Stimulated activated CD4-positive, alpha-beta T cell treated with anti-CD3 and anti-CD28 coated beads, Interleukin-2, amount 100 ng/mL, for 4 hours (primary cell): ENCODE results near the gene TXLNB.
"Not testable (repeated sequence)": the region's sequence is repeated elsewhere in the genome, so short reads cannot be mapped to it uniquely, and the experiment has no call there.

Experiments
- DNase-seq: peaks from one replicate; pipeline ENCODE4 v3.0.0-alpha.2; 2020; ENCODE audit warnings: low read depth

TXLNB gene

GRCh38 chr6:139308936-139309603, 17.3 kb upstream of the TXLNB start:
- DNase-seq, result no peak

DNA sequence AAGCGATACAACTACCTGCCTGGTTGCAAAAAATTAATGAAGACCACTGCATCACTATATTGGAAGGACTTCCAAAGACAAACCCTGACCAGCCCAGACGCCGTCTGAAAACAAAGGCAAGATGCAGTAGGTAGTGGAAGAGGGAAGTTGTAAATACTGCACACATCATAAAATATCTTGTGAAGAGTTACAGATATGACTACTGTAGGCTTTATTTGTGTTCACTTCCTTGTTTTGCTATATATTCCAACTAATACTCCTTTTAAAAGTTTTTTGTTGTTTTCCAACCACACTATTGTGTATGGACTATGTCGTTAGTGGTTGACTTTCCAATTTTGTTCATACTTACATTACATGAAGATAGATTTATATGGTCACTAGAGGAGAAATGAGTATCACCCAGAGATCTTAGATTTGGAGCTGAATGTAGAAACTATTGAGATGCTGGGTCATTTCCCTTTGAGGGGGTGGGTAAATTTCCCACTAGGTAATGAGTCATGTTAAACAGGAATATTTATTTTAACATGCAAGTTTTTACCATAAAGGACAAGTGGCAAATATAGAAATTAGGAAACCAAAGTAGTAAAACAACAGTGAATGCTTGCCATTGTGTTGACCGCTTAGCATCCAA, 16.6 kb upstream of the TXLNB start:
- DNase-seq, result no peak

- DNase-seq, result no peak
These were observed 14.6 kb upstream of the TXLNB start for GRCh38 chr6:139306291-139306981.

DNA sequence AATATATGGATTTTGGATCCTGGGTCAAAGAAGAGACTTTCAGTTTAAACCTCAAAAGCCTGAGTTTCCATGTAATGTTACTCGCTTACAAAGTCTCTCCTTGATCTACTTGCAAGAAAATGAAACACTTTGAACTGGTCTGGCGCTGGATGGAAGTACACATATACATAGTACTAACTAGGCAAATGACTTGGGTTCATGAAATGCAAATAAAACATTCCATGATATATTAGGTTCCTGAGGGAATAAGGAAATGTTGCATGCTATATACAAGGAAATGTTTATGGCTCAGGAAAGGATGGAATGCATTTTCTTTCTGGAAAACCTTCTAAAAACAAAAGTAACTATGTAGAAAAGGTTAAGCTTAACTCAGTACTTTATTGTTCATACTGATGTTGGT, 11.4 kb upstream of the TXLNB start:
- no peak for DNase-seq

DNA sequence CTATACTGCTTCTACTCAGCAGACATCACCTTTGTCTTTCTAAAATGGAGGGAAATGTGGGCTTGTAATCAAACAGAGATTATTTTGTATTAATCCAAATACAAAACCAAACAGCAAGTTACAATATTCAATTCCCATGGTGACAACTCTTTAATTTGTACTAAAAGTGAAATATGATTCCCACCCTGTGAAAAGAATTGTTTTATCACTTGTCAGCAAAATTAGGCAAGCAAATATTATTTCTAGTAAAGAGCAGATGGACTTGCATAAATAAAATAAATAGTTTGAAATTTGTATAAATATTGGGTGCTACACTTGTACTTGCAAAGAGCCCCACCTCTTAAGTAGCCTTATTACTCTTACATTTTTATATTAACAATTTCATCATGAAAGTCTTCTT, 6.1 kb upstream of the TXLNB start:
- DNase-seq, result no peak

DNA sequence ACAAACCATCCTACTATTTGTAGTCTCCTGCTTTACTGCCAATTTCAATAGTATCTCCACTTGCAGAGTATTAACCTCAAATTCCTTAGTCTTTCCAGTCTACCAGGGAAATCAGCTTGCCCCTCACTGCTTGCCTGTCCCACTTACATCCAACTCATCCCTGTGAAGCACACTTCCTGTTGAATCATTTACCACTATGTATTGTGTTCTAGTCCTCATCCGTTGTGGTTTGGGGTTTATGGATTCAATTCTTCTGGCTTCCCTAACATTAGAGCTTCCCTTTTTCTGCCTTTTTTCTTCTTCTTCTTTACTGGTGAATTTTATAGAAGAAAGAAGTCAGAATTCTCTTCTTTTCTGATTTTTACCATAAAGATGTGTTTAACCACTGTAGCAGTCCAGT, 5.1 kb upstream of the TXLNB start:
- DNase-seq, result no peak

GRCh38 chr6:139295901-139296300, 4.1 kb upstream of the TXLNB start:
- DNase-seq, result no peak

GRCh38 chr6:139294090-139294489, 2.3 kb upstream of the TXLNB start:
- DNase-seq, result no peak

DNA sequence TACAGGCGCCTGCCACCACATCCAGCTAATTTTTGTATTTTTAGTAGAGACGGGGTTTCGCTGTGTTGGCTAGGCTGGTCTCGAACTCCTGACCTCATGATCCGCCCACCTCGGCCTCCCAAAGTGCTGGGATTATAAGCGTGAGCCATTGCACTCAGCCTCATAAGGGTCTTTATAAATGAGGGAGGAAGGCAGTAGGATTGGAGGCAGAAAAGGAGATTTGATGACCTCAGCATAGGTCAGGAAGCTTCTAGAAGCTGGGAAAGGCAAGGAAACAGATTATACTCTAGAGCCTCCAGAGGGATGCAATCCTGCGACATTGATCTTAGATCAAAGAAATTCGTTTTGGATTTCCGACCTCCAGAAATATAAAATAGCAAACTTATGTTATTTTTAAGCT, 1.4 kb upstream of the TXLNB start:
- DNase-seq, result not testable (repeated sequence)

GRCh38 chr6:139290787-139291311, 949 bp downstream of the TXLNB start:
- DNase-seq, result no peak

- no peak for DNase-seq
These were observed 2.6 kb downstream of the TXLNB start for GRCh38 chr6:139289233-139289632.

DNA sequence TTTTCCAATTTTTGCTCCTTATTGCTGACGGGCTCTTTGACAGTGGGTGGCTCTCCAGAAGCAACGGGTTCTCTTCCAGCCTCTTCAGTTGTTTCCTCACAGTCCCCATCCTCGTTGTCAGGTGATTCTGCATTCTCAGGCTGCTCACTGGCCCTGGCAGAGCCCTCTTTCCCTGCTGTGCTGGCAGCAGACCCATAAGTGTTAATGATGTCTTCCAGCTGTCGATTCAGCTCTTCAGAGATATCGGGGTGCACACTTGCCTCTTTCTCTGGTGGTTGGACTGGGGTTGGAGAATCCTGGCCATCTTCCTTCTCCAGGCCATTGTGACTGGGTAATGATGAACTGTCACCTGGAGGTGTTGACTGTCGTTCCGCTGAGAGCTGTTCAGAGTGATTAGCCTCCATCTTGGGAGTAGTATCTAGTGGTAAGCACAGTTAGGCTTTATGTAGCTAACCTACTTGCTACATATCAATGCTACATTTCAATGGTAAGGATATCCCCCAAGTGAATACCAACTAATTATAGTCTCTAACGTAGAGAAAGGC, 3.2 kb downstream of the TXLNB start:
- DNase-seq, result no peak

DNA sequence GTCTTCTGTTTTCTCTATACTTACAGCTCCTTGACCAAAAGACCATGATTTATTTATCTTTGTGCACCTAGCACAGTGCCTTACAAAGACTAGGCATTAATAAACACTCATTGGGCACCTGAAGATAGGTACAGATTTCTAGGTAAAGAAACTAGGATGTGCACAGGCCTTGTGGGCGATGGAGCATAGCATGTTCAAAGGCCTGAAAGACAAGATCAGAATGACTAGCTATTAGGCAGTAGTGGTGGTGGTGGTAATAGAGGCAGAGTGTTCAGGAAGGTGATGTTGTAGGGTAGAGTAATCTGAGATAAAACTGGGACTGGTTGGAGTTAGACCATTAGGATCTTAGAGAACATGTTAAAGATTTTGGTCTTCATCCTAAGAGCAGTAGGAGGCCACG, 3.9 kb downstream of the TXLNB start:
- no peak for DNase-seq

DNA sequence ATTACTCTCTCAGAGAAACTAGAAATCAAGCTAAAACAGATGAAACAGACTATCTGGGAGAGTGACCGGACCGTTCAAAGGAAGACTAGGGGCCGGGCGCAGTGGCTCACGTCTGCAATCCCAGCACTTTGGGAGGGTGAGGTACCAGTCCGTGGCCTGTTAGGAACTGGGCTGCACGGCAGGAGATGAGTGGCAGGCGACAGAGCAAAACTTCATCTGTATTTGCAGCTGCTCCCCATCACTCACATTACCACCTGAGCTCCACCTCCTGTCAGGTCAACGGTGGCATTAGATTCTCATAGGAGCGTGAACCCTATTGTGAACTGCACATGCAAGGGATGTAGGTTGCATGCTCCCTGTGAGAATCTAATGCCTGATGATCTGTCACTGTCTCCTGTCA, 5.4 kb downstream of the TXLNB start:
- not testable (repeated sequence) for DNase-seq

GRCh38 chr6:139285590-139285989, 6.2 kb downstream of the TXLNB start:
- DNase-seq, result no peak

- no peak for DNase-seq
These were observed 7.0 kb downstream of the TXLNB start for GRCh38 chr6:139284789-139285188.

- DNase-seq, result no peak
These were observed 9.1 kb downstream of the TXLNB start for GRCh38 chr6:139282684-139283083.

GRCh38 chr6:139278190-139278589, 13.6 kb downstream of the TXLNB start:
- no peak for DNase-seq

GRCh38 chr6:139277587-139277986, 14.2 kb downstream of the TXLNB start:
- DNase-seq, result no peak

DNA sequence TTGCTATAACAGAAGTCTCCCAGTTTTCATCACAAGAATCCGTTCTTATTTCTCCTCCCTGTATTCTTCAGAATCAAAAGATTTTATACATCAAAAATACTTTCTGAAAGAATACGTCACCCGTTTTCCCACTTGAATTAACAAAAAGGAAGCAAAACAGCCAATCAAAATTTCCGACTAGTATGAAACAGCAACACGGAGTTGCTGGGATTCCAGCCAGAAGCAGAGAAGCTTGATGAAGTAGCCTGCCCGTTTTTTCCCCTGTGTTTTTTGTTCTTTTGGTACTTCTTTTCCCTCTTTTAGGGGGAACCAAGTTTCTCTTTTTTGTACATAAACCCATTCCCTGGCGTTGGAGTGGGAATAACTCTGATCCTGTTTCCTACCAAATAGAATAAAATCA, 14.6 kb downstream of the TXLNB start:
- DNase-seq, result no peak

GRCh38 chr6:139275279-139276055, 16.3 kb downstream of the TXLNB start:
- no peak for DNase-seq

- DNase-seq, result no peak
These were observed 20.7 kb downstream of the TXLNB start for GRCh38 chr6:139271056-139271455.
